ENCODE results near the gene POU2F1. TPM values are rescaled to one million over a fixed set of nuclear protein-coding genes. Genes with fewer than 3 reads are reported as not detected.

Gene POU2F1
- total and polyA plus RNA-seq, 4 donors: 1.1 to 28.6 (median 13.7) TPM

GRCh38 chr1:167438171-167439138 lies 217.8 kb downstream of the POU2F1 start:
- Histone ChIP-seq H3K36me3 (ENCODE audit: control insufficient read depth in 1 of 2, insufficient read depth in 2 of 2, low read length in 1 of 2) (no peaks in the 10 kb centered on the region), H3K27me3 (ENCODE audit: control insufficient read depth in 1 of 2, insufficient read depth in 2 of 2, low read length in 1 of 2) (no peaks in the 10 kb centered on the region), H3K4me3 (ENCODE audit: low read length in 2 of 2) (no peak overlapping the region), H3K9me3 (ENCODE audit: control insufficient read depth, low read length) (no peaks in the 10 kb centered on the region), H3K27ac (ENCODE audit: low read depth in 1 of 2, low read length in 2 of 2) (no peak overlapping the region), H3K4me1 (ENCODE audit: control insufficient read depth in 1 of 2, insufficient read depth in 2 of 2, low read length in 2 of 2) (no peaks in the 10 kb centered on the region)
- ATAC-seq (ENCODE audit: low FRiP score): no peak
- intact Hi-C loops (cut with DNase I): no loop called here
- 84% methylated on average over 16 to 17 of the region's 17 CpGs for WGBS, 2 donors
- no peak for DNase-seq

GRCh38 chr1:167439301-167439988 lies 218.8 kb downstream of the POU2F1 start:
- intact Hi-C loops (cut with DNase I): no loop called here
- DNase-seq: peak in 1 of 2 donors; percentile 81
- ATAC-seq (ENCODE audit: low FRiP score): peak; percentile 37

GRCh38 chr1:167440345-167440744 lies 219.7 kb downstream of the POU2F1 start:
- 96 to 97% methylated on average over 4 of the region's 4 CpGs for WGBS, 2 donors
- no peak overlapping the region for H3K27ac ChIP-seq (ENCODE audit: low read depth in 1 of 2, low read length in 2 of 2)
- H3K9me3 ChIP-seq (ENCODE audit: control insufficient read depth, low read length): no peaks in the 10 kb centered on the region
- no peaks in the 10 kb centered on the region for H3K27me3 ChIP-seq (ENCODE audit: control insufficient read depth in 1 of 2, insufficient read depth in 2 of 2, low read length in 1 of 2)
- ATAC-seq (ENCODE audit: low FRiP score): no peak
- DNase-seq: no peak
- no peaks in the 10 kb centered on the region for H3K36me3 ChIP-seq (ENCODE audit: control insufficient read depth in 1 of 2, insufficient read depth in 2 of 2, low read length in 1 of 2)
- no peak overlapping the region for H3K4me3 ChIP-seq (ENCODE audit: low read length in 2 of 2)
- H3K4me1 ChIP-seq (ENCODE audit: control insufficient read depth in 1 of 2, insufficient read depth in 2 of 2, low read length in 2 of 2): no peaks in the 10 kb centered on the region
- intact Hi-C loops (cut with DNase I): loop anchor here (5.0 kb wide), 2 partner anchors 92 to 173 kb away; no protein-coding TSS in a partner anchor

More at GRCh38 chr1:167439301-167439988, 218.8 kb downstream of the POU2F1 start:
- no peak overlapping the region for H3K27ac ChIP-seq (ENCODE audit: low read depth in 1 of 2, low read length in 2 of 2)
- peak overlapping the region in 1 of 2 donors; percentile 15 for H3K4me3 ChIP-seq (ENCODE audit: low read length in 2 of 2)
- no peaks in the 10 kb centered on the region for H3K27me3 ChIP-seq (ENCODE audit: control insufficient read depth in 1 of 2, insufficient read depth in 2 of 2, low read length in 1 of 2)
- no peaks in the 10 kb centered on the region for H3K4me1 ChIP-seq (ENCODE audit: control insufficient read depth in 1 of 2, insufficient read depth in 2 of 2, low read length in 2 of 2)
- no peaks in the 10 kb centered on the region for H3K9me3 ChIP-seq (ENCODE audit: control insufficient read depth, low read length)
- no peaks in the 10 kb centered on the region for H3K36me3 ChIP-seq (ENCODE audit: control insufficient read depth in 1 of 2, insufficient read depth in 2 of 2, low read length in 1 of 2)
- 3 to 4% methylated on average over 45 to 49 of the region's 49 CpGs for WGBS, 2 donors

- H3K36me3 ChIP-seq (ENCODE audit: control insufficient read depth in 1 of 2, insufficient read depth in 2 of 2, low read length in 1 of 2): no peaks in the 10 kb centered on the region
- no peaks in the 10 kb centered on the region for H3K9me3 ChIP-seq (ENCODE audit: control insufficient read depth, low read length)
- ATAC-seq (ENCODE audit: low FRiP score): no peak
- WGBS, 2 donors: 95 to 99% methylated on average over 8 of the region's 8 CpGs
- no peaks in the 10 kb centered on the region for H3K4me1 ChIP-seq (ENCODE audit: control insufficient read depth in 1 of 2, insufficient read depth in 2 of 2, low read length in 2 of 2)
- H3K27me3 ChIP-seq (ENCODE audit: control insufficient read depth in 1 of 2, insufficient read depth in 2 of 2, low read length in 1 of 2): no peaks in the 10 kb centered on the region
- intact Hi-C loops (cut with DNase I): loop anchor here (5.0 kb wide), 2 partner anchors 92 to 173 kb away; no protein-coding TSS in a partner anchor
- no peak for DNase-seq
- H3K27ac ChIP-seq (ENCODE audit: low read depth in 1 of 2, low read length in 2 of 2): no peak overlapping the region
- no peak overlapping the region for H3K4me3 ChIP-seq (ENCODE audit: low read length in 2 of 2)
These were observed 220.1 kb downstream of the POU2F1 start for GRCh38 chr1:167440776-167441175.

- intact Hi-C loops (cut with DNase I): loop anchor here (5.0 kb wide), 2 partner anchors 91 to 174 kb away; no protein-coding TSS in a partner anchor
- 95 to 98% methylated on average over 3 of the region's 3 CpGs for WGBS, 2 donors
- no peak for ATAC-seq (ENCODE audit: low FRiP score)
- Histone ChIP-seq H3K27ac (ENCODE audit: low read depth in 1 of 2, low read length in 2 of 2) (no peak overlapping the region), H3K4me1 (ENCODE audit: control insufficient read depth in 1 of 2, insufficient read depth in 2 of 2, low read length in 2 of 2) (no peaks in the 10 kb centered on the region), H3K36me3 (ENCODE audit: control insufficient read depth in 1 of 2, insufficient read depth in 2 of 2, low read length in 1 of 2) (no peaks in the 10 kb centered on the region), H3K4me3 (ENCODE audit: low read length in 2 of 2) (no peak overlapping the region), H3K9me3 (ENCODE audit: control insufficient read depth, low read length) (no peaks in the 10 kb centered on the region), H3K27me3 (ENCODE audit: control insufficient read depth in 1 of 2, insufficient read depth in 2 of 2, low read length in 1 of 2) (no peaks in the 10 kb centered on the region)
- no peak for DNase-seq
These were observed 220.5 kb downstream of the POU2F1 start for GRCh38 chr1:167441222-167441621.

GRCh38 chr1:167442142-167442848 lies 221.6 kb downstream of the POU2F1 start:
- Histone ChIP-seq H3K27me3 (ENCODE audit: control insufficient read depth in 1 of 2, insufficient read depth in 2 of 2, low read length in 1 of 2) (no peaks in the 10 kb centered on the region), H3K27ac (ENCODE audit: low read depth in 1 of 2, low read length in 2 of 2) (no peak overlapping the region), H3K36me3 (ENCODE audit: control insufficient read depth in 1 of 2, insufficient read depth in 2 of 2, low read length in 1 of 2) (no peaks in the 10 kb centered on the region), H3K4me3 (ENCODE audit: low read length in 2 of 2) (no peak overlapping the region), H3K9me3 (ENCODE audit: control insufficient read depth, low read length) (no peaks in the 10 kb centered on the region), H3K4me1 (ENCODE audit: control insufficient read depth in 1 of 2, insufficient read depth in 2 of 2, low read length in 2 of 2) (no peaks in the 10 kb centered on the region)
- ATAC-seq (ENCODE audit: low FRiP score) (peak; percentile 84), DNase-seq (peak; percentile 89 to 94)
- 50 to 53% methylated on average over 12 of the region's 12 CpGs for WGBS, 2 donors
- intact Hi-C loops (cut with DNase I): loop anchor here (1.0 to 5.0 kb wide), 3 partner anchors 90 to 376 kb away; no protein-coding TSS in a partner anchor

GRCh38 chr1:167442854-167443565 lies 222.3 kb downstream of the POU2F1 start:
- intact Hi-C loops (cut with DNase I): loop anchor here (1.0 to 5.0 kb wide), 3 partner anchors 89 to 377 kb away; no protein-coding TSS in a partner anchor
- Histone ChIP-seq H3K27me3 (ENCODE audit: control insufficient read depth in 1 of 2, insufficient read depth in 2 of 2, low read length in 1 of 2) (no peaks in the 10 kb centered on the region), H3K27ac (ENCODE audit: low read depth in 1 of 2, low read length in 2 of 2) (no peak overlapping the region), H3K4me3 (ENCODE audit: low read length in 2 of 2) (no peak overlapping the region), H3K4me1 (ENCODE audit: control insufficient read depth in 1 of 2, insufficient read depth in 2 of 2, low read length in 2 of 2) (no peaks in the 10 kb centered on the region), H3K36me3 (ENCODE audit: control insufficient read depth in 1 of 2, insufficient read depth in 2 of 2, low read length in 1 of 2) (no peaks in the 10 kb centered on the region), H3K9me3 (ENCODE audit: control insufficient read depth, low read length) (no peaks in the 10 kb centered on the region)
- 89 to 91% methylated on average over 9 of the region's 9 CpGs for WGBS, 2 donors
- ATAC-seq (ENCODE audit: low FRiP score) (no peak), DNase-seq (no peak)

- intact Hi-C loops (cut with DNase I): loop anchor here (2.0 to 5.0 kb wide), 3 partner anchors 89 to 179 kb away; no protein-coding TSS in a partner anchor
- no peak overlapping the region for H3K4me3 ChIP-seq (ENCODE audit: low read length in 2 of 2)
- no peaks in the 10 kb centered on the region for H3K9me3 ChIP-seq (ENCODE audit: control insufficient read depth, low read length)
- ATAC-seq (ENCODE audit: low FRiP score) (no peak), DNase-seq (no peak)
- H3K27me3 ChIP-seq (ENCODE audit: control insufficient read depth in 1 of 2, insufficient read depth in 2 of 2, low read length in 1 of 2): no peaks in the 10 kb centered on the region
- 88 to 93% methylated on average over 5 of the region's 5 CpGs for WGBS, 2 donors
- H3K27ac ChIP-seq (ENCODE audit: low read depth in 1 of 2, low read length in 2 of 2): no peak overlapping the region
- no peaks in the 10 kb centered on the region for H3K36me3 ChIP-seq (ENCODE audit: control insufficient read depth in 1 of 2, insufficient read depth in 2 of 2, low read length in 1 of 2)
- H3K4me1 ChIP-seq (ENCODE audit: control insufficient read depth in 1 of 2, insufficient read depth in 2 of 2, low read length in 2 of 2): no peaks in the 10 kb centered on the region
These were observed 223.1 kb downstream of the POU2F1 start for GRCh38 chr1:167443757-167444156.

All from aorta (tissue), 5 donors.